K562 (cell line): Measurements from ENCODE around the gene MLLT1. TPM values are rescaled to one million over a fixed set of nuclear protein-coding genes. Genes with fewer than 3 reads are reported as not detected.

Source experiments
- ATAC-seq: fragments of 200-7000 bp; cut with Tn5 transposase; 3 replicates; pipeline ENCODE4 v1.9.1; 2020; ENCODE audit warnings: moderate library complexity
- BruUV-seq: library from RNA; stranded (reverse); fragments of 400-500 nt; replicated peaks from 2 replicates; lab custom pipeline; 2021; lab: Mats Ljungman, UMichigan
- CTCF ChIA-PET: fragments of 300-600 bp; formaldehyde crosslinking; extraction: SDS; loops from one replicate; lab custom pipeline; 2021; ENCODE audit warnings: low intra/inter-chr PET ratio; lab: Yijun Ruan, JAX
- POLR2A ChIA-PET: fragments of 300-600, 350-650 bp; sonication (Branson Sonifier 250); formaldehyde crosslinking; extraction: SDS; loops from one replicate; lab custom pipeline; 2021; ENCODE audit warnings: antibody characterized with exemption, inconsistent platforms; lab: Yijun Ruan, JAX
- DNase-seq, 4 experiments: peaks; one replicate each; pipeline versions ENCODE4 v3.0.0 to v3.0.0-alpha.2; 2011 to 2018; ENCODE audit warnings: low spot score in 3 of 4, mixed read lengths in 3 of 4; ENCODE audit errors: extremely low read depth in 1 of 4
- FAIRE-seq: peaks from 2 replicates; lab custom pipeline; 2011; peaks lifted over from hg19 to GRCh38; lab: Jason Lieb, UNC
- H2AFZ ChIP-seq: 2 replicates; pipeline ENCODE4 v1.6.0; 2011; ENCODE audit warnings: low read depth, low read length, control low read depth, inconsistent platforms
- H3K27ac ChIP-seq: fragments of 200-600 bp; 3 replicates; pipeline ENCODE4 v1.8.0; 2011; ENCODE audit warnings: low read depth, mild to moderate bottlenecking, control low read depth, inconsistent platforms, low read length, moderate library complexity, mixed read lengths; ENCODE audit errors: extremely low read depth
- H3K27me3 ChIP-seq, 2 experiments: fragments of 300-600 bp in 1 of 2; 2 replicates in 1 of 2; 3 replicates in 1 of 2; pipeline versions ENCODE4 v1.6.0 to v1.8.0; 2011; ENCODE audit warnings: inconsistent platforms in 2 of 2, low read length in 2 of 2, mild to moderate bottlenecking in 1 of 2, mixed read lengths in 1 of 2, moderate library complexity in 1 of 2; ENCODE audit not compliant: control insufficient read depth in 2 of 2, insufficient read depth in 2 of 2
- H3K36me3 ChIP-seq: fragments of 300-600 bp; 3 replicates; pipeline ENCODE4 v1.8.0; 2011; ENCODE audit warnings: mild to moderate bottlenecking, low read length, inconsistent platforms; ENCODE audit not compliant: control insufficient read depth, insufficient read depth
- H3K4me1 ChIP-seq, 2 experiments: fragments of 200-600 bp in 1 of 2; replicated peaks in 1 of 2; 2 replicates in 1 of 2; 3 replicates in 1 of 2; pipeline versions ENCODE4 v1.5.1 to v1.8.0; 2011; ENCODE audit warnings: inconsistent platforms in 2 of 2, low read length in 2 of 2, mild to moderate bottlenecking in 1 of 2, mixed read lengths in 1 of 2, moderate library complexity in 1 of 2; ENCODE audit not compliant: control insufficient read depth in 2 of 2, insufficient read depth in 2 of 2
- H3K4me2 ChIP-seq: 2 replicates; pipeline ENCODE4 v1.6.1; 2011; ENCODE audit warnings: low read length, control low read depth, inconsistent platforms, mixed read lengths; ENCODE audit not compliant: insufficient read depth
- H3K4me3 ChIP-seq: fragments of 200-600 bp; sonication (generic), shearing (Covaris generic); 2 replicates; pipeline ENCODE4 v1.5.1; 2016; ENCODE audit warnings: control low read depth, inconsistent platforms
- H3K79me2 ChIP-seq: fragments of 200-600 bp; 3 replicates; pipeline ENCODE4 v1.8.0; 2011; ENCODE audit warnings: low read length, inconsistent platforms; ENCODE audit not compliant: control insufficient read depth, insufficient read depth
- H3K9ac ChIP-seq, 2 experiments: 2 replicates each; pipeline versions ENCODE4 v1.6.0 to v1.6.1; 2011; ENCODE audit warnings: low read depth in 2 of 2, low read length in 2 of 2, control low read depth in 1 of 2, inconsistent platforms in 1 of 2, mild to moderate bottlenecking in 1 of 2, mixed read lengths in 1 of 2; ENCODE audit not compliant: insufficient read depth in 1 of 2
- H3K9me1 ChIP-seq: one replicate; pipeline ENCODE4 v1.6.0; 2011; ENCODE audit warnings: inconsistent platforms, mild to moderate bottlenecking, low read length, moderate library complexity; ENCODE audit not compliant: control insufficient read depth, insufficient read depth
- H3K9me3 ChIP-seq: replicated peaks from 2 replicates; pipeline ENCODE4 v1.5.1; 2011; ENCODE audit warnings: low read depth, low read length, inconsistent platforms; ENCODE audit not compliant: control insufficient read depth, insufficient read depth
- H4K20me1 ChIP-seq: replicated peaks from 2 replicates; pipeline ENCODE4 v1.6.1; 2011; ENCODE audit warnings: low read length, inconsistent platforms, mixed read lengths; ENCODE audit not compliant: control insufficient read depth, insufficient read depth
- CXXC5 ChIP-seq: fragments of 250-450 bp; sonication (Bioruptor Pico); IDR thresholded peaks from 2 replicates; pipeline ENCODE4 v1.8.0; 2022; ENCODE audit warnings: inconsistent platforms, mild to moderate bottlenecking, moderate library complexity
- E4F1 ChIP-seq: fragments of 250-450 bp; sonication (Bioruptor Pico); IDR thresholded peaks from 2 replicates; pipeline ENCODE4 v1.5.0; 2021; ENCODE audit warnings: mild to moderate bottlenecking, borderline replicate concordance
- GABPA ChIP-seq: fragments of 200-800 bp; sonication (Bioruptor generic); conservative IDR thresholded peaks from 2 replicates; pipeline ENCODE4 v1.6.1; 2016; ENCODE audit warnings: low read depth, missing genetic modification characterization, missing compliant biosample characterization
- HES1 ChIP-seq: fragments of 450-650 bp; IDR thresholded peaks from 2 replicates; pipeline ENCODE4 v1.6.1; 2016; ENCODE audit warnings: low read depth, mild to moderate bottlenecking, moderate library complexity
- IRF2 ChIP-seq: sonication (generic); formaldehyde crosslinking; IDR thresholded peaks from 2 replicates; pipeline ENCODE4 v1.8.1; 2022; ENCODE audit warnings: mild to moderate bottlenecking, missing genetic modification reagents
- MLX ChIP-seq, 2 experiments: fragments of 450-650 bp in 1 of 2; sonication (generic) in 1 of 2; formaldehyde crosslinking; conservative IDR thresholded peaks; 2 replicates each; pipeline versions ENCODE4 v1.4.0 to v1.8.1; 2020 to 2022; ENCODE audit warnings: mild to moderate bottlenecking in 1 of 2, missing genetic modification reagents in 1 of 2
- SP1 ChIP-seq: sonication (generic); formaldehyde crosslinking; IDR thresholded peaks from 2 replicates; pipeline ENCODE4 v1.8.1; 2022; ENCODE audit warnings: mild to moderate bottlenecking, missing genetic modification reagents
- TFE3 ChIP-seq: fragments of 450-650 bp; formaldehyde crosslinking; IDR thresholded peaks from 2 replicates; pipeline ENCODE4 v1.4.0; 2020; ENCODE audit warnings: mild to moderate bottlenecking, mixed read lengths
- THRA ChIP-seq: fragments of 450-650 bp; IDR thresholded peaks from 2 replicates; pipeline ENCODE4 v1.6.1; 2017; ENCODE audit warnings: mild to moderate bottlenecking, moderate library complexity
- ZNF143 ChIP-seq: sonication (generic); formaldehyde crosslinking; IDR thresholded peaks from 2 replicates; pipeline ENCODE4 v1.9.0; 2022; ENCODE audit warnings: mild to moderate bottlenecking, missing genetic modification reagents
- ZNF77 ChIP-seq: fragments of 250-450 bp; sonication (Bioruptor Pico); IDR thresholded peaks from 2 replicates; pipeline ENCODE4 v1.5.0; 2020
- WGBS: fragments of 100-300 bp; shearing (Covaris generic); methylation state at CpG from one replicate; pipeline ENCODE4 v1.1.6; 2016; ENCODE audit warnings: low coverage, mixed read lengths; ENCODE audit not compliant: insufficient coverage; ENCODE audit errors: missing lambda C conversion rate; 5-methylcytosine and 5-hydroxymethylcytosine counted together
- in situ Hi-C: fragments of 300-500 bp; cut with MboI; formaldehyde crosslinking; loops from 4 replicates; pipeline ENCODE4 v1.15.0; 2018; ENCODE audit warnings: inconsistent platforms, mixed read lengths
- intact Hi-C: fragments of 100-400 bp; cut with micrococcal nuclease; formaldehyde crosslinking; loops from 2 replicates; pipeline ENCODE4 v1.14.2; 2022
- polyA plus RNA-seq, 8 experiments: library from polyadenylated mRNA; depleted of rRNA in 4 of 8; stranded (reverse) in 5 of 8; unstranded in 3 of 8; fragments of >200 nt; fragmentation: Nextera tagmentation in 2 of 8; fragmentation: Illumina TruSeq in 1 of 8; extraction: Ambion mirVana in 2 of 8; extraction: Trizol in 1 of 8; gene quantifications; 2 replicates each; pipeline versions ENCODE4 v1.2.1 to v1.2.3, GENCODE V29; 2011 to 2014; ENCODE audit warnings: inconsistent platforms in 1 of 8, missing spikeins in 1 of 8
- total RNA-seq, 7 experiments: library from RNA; depleted of rRNA in 6 of 7; stranded (reverse); fragments of >200 nt in 6 of 7; fragmentation: Illumina TruSeq in 2 of 7; extraction: Trizol in 2 of 7; gene quantifications; 2 replicates each; pipeline versions ENCODE4 v1.2.1 to v1.2.3, GENCODE V29; 2011 to 2021; ENCODE audit warnings: low replicate concordance in 1 of 7
- TF ChIP-seq, protein P1 (sequence below), 2 experiments: fragments of 450-650 bp; IDR thresholded peaks; 2 replicates each; pipeline ENCODE4 v1.6.1; 2016
- TF ChIP-seq, protein P2 (sequence below): fragments of 450-650 bp; IDR thresholded peaks from 2 replicates; pipeline ENCODE4 v1.6.1; 2016; ENCODE audit warnings: antibody characterized with exemption

The MLLT1 gene
- total and polyA plus RNA-seq, 9 of the 15 experiments (the other 6 are each of a cell fraction or from before 2014, with no cell fraction given), result 0.23 to 63.5 (median 15.4) TPM

- Histone ChIP-seq H3K27me3 (no peaks in the 10 kb centered on the region), H3K4me3 (no peak overlapping the region), H4K20me1 (peaks cover 7% of the 10 kb centered on the region; the same call in 1 of the 2 replicates), H3K36me3 (peaks cover 48% of the 10 kb centered on the region; the same call in 1 of the 3 replicates), H3K4me1 (peaks cover 14 to 52% of the 10 kb centered on the region in 2 experiments), H3K79me2 (peaks cover 3% of the 10 kb centered on the region), H2AFZ (no peak overlapping the region), H3K9me1 (no peaks in the 10 kb centered on the region), H3K9me3 (no peaks in the 10 kb centered on the region), H3K4me2 (no peak overlapping the region), H3K9ac (no peak overlapping the region), H3K27ac (no peak overlapping the region)
- FAIRE-seq (no peak), ATAC-seq (no peak), DNase-seq (no peak)
- ChIA-PET CTCF (no interaction called here), POLR2A (interaction anchor here (1.0 kb wide), 1 partner anchor 20 kb away, joined by 3 read pairs; no protein-coding TSS in a partner anchor)
- intact Hi-C loops (no loop called here), in situ Hi-C loops (no loop called here)
- BruUV-seq, result no TSS peak
- 98% methylated on average over 8 of the region's 12 CpGs for WGBS
- TF ChIP-seq GABPA (tag) (no peak), MLX (CRISPR knock-in tag; conservative IDR thresholded peaks at IDR 0.05) (no peak), E4F1 (CRISPR knock-in tag) (no peak), SP1 (CRISPR knock-in tag) (no peak), IRF2 (CRISPR knock-in tag) (no peak), HES1 (no peak), ZNF77 (CRISPR knock-in tag) (no peak), CXXC5 (no peak), TFE3 (no peak), ZNF143 (CRISPR knock-in tag) (no peak), THRA (no peak)
- TF ChIP-seq, protein P1, sequence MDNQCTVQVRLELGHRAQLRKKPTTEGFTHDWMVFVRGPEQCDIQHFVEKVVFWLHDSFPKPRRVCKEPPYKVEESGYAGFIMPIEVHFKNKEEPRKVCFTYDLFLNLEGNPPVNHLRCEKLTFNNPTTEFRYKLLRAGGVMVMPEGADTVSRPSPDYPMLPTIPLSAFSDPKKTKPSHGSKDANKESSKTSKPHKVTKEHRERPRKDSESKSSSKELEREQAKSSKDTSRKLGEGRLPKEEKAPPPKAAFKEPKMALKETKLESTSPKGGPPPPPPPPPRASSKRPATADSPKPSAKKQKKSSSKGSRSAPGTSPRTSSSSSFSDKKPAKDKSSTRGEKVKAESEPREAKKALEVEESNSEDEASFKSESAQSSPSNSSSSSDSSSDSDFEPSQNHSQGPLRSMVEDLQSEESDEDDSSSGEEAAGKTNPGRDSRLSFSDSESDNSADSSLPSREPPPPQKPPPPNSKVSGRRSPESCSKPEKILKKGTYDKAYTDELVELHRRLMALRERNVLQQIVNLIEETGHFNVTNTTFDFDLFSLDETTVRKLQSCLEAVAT (IDR thresholded peaks at IDR 0.05), result no peak
- TF ChIP-seq, protein P2, sequence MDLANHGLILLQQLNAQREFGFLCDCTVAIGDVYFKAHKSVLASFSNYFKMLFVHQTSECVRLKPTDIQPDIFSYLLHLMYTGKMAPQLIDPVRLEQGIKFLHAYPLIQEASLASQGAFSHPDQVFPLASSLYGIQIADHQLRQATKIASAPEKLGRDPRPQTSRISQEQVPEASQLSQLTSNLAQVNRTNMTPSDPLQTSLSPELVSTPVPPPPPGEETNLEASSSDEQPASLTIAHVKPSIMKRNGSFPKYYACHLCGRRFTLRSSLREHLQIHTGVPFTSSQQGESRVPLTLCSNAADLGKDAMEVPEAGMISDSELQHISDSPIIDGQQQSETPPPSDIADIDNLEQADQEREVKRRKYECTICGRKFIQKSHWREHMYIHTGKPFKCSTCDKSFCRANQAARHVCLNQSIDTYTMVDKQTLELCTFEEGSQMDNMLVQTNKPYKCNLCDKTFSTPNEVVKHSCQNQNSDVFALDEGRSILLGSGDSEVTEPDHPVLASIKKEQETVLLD, result no peak
Observed at GRCh38 chr19:6213266-6213595, 66.5 kb downstream of the MLLT1 start.
